ENCODE measurements around the gene ARID3A.

The ARID3A gene

DNA sequence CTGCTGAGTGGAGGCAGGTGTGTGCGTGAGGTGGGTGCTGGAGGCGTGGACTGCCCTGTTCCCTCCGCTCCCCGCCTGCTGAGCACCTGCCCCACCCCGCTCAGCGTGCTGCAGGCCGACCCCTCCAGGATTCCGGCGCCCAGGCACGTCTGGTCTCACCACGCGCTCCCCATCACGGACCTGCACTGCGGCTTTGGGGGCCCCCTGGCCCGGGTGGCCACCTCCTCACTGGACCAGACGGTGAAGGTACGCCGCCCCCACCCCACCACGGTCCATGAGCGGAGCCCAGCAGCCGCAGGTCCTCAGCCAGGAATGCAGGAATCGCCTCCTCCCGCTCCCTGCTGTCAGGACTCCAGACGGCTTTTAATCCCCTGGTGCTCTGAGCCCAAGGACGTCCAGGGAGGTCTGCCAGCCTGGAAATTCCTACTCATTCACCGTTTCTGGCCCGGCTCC lies 64.3 kb downstream of the ARID3A start:
- TF ChIP-seq, protein P1, sequence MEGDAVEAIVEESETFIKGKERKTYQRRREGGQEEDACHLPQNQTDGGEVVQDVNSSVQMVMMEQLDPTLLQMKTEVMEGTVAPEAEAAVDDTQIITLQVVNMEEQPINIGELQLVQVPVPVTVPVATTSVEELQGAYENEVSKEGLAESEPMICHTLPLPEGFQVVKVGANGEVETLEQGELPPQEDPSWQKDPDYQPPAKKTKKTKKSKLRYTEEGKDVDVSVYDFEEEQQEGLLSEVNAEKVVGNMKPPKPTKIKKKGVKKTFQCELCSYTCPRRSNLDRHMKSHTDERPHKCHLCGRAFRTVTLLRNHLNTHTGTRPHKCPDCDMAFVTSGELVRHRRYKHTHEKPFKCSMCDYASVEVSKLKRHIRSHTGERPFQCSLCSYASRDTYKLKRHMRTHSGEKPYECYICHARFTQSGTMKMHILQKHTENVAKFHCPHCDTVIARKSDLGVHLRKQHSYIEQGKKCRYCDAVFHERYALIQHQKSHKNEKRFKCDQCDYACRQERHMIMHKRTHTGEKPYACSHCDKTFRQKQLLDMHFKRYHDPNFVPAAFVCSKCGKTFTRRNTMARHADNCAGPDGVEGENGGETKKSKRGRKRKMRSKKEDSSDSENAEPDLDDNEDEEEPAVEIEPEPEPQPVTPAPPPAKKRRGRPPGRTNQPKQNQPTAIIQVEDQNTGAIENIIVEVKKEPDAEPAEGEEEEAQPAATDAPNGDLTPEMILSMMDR (IDR thresholded peaks at IDR 0.05; ENCODE audit: insufficient read depth, missing control alignments): no peak
- DNase-seq (ENCODE audit: insufficient read length, low spot score): peak; percentile 64
- FAIRE-seq: no peak

DNA sequence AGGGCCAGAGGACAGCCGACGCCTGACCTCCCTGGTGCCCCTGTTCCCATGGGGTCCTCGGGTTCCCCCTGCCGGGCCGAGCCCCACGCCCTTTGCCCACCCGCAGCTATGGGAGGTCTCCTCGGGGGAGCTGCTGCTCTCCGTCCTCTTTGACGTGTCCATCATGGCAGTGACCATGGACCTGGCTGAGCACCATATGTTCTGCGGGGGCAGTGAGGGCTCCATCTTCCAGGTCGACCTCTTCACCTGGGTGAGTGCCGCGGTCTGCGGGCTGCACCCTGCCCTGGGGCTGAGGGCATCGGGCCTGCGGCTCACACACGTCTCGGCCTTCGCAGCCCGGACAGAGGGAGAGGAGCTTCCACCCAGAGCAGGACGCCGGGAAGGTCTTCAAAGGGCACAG lies 64.9 kb downstream of the ARID3A start:
- FAIRE-seq: no peak
- DNase-seq (ENCODE audit: insufficient read length, low spot score): no peak
- TF ChIP-seq, protein P1 (IDR thresholded peaks at IDR 0.05; ENCODE audit: insufficient read depth, missing control alignments): no peak

DNA sequence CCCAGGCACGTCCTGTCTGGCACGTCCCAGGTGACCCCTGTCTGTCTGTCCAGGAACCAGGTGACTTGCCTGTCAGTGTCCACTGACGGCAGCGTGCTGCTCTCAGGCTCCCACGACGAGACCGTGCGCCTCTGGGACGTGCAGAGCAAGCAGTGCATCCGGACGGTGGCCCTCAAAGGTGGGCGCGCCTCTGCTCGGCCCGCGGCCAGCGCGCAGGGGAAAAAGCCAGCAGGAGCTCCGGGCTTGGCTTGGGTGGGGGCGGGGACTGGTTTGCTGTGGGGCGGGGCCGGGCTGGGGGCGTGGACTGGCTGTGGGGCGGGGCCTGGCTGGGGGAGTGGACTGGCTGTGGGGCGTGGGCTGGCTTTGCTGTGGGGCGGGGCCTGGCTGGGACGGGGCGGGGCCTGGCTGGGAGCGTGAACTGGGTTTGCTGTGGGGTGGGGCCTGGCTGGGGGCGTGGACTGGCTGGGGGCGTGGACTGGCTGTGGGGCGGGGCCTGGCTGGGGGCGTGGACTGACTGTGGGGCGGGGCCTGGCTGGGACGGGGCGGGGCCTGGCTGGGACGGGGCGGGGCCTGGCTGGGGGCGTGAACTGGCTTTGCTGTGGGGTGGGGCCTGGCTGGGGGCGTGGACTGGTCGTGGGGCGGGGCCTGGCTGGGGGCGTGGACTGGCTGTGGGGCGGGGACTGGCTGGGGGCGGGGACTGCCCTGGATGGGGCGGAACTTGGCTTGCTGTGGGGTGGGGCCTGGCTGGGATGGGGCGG lies 65.5 kb downstream of the ARID3A start:
- TF ChIP-seq, protein P1 (IDR thresholded peaks at IDR 0.05; ENCODE audit: insufficient read depth, missing control alignments): no peak
- DNase-seq (ENCODE audit: insufficient read length, low spot score) (no peak), FAIRE-seq (no peak)

DNA sequence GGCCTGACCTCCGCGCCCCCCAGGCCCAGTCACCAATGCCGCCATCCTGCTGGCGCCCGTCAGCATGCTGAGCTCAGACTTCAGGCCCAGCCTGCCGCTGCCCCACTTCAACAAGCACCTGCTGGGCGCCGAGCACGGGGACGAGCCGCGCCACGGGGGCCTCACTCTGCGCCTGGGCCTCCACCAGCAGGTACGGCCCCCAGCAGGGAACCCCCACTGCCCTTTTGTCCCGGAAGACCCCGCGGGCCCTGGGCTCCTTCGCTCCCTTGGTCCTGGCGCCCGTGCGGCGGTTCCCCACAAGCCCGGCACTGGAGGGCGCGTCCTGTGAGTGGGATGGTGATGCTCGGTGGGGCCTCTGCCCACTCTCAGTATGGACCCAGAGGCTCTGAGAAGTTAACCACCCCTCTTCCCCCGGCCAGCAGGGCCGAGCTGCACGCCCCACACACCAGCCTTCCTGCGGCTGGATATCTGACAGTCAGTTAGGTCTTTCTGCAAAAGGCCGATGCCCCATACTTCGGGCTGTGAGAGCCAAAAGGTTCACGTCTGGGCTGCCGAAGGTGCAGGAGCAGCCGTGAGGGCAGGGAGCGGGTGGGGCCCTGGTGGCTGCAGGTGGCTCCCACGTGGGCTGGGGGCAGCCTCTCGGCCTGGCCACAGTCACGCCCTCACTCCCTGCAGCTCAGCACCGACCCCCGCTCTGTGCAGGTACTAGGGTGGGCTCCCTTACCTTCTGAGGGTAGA lies 66.3 kb downstream of the ARID3A start:
- DNase-seq (ENCODE audit: insufficient read length, low spot score): no peak
- no peak for FAIRE-seq
- TF ChIP-seq, protein P1 (IDR thresholded peaks at IDR 0.05; ENCODE audit: insufficient read depth, missing control alignments): no peak

DNA sequence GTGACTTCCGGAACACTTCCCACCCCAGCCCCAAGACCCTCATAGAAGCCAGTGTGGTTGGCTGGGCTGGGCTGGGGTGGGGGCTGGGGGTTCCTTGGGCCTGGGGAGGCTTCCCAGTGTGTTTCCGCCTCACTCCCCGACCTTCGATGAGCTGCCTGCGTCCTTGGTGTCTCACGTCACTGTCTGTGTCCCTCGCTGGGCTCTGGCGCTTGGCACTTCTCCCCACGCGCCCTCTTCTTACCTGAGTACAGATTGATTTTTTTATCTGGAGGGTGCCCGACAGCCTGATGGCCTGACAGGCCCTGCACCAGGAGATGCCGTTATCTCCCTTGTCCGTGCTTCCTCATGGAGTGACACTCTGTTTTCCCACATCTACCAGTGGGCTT lies 66.8 kb downstream of the ARID3A start:
- DNase-seq (ENCODE audit: insufficient read length, low spot score): no peak
- no peak for FAIRE-seq
- TF ChIP-seq, protein P1 (IDR thresholded peaks at IDR 0.05; ENCODE audit: insufficient read depth, missing control alignments): no peak

DNA sequence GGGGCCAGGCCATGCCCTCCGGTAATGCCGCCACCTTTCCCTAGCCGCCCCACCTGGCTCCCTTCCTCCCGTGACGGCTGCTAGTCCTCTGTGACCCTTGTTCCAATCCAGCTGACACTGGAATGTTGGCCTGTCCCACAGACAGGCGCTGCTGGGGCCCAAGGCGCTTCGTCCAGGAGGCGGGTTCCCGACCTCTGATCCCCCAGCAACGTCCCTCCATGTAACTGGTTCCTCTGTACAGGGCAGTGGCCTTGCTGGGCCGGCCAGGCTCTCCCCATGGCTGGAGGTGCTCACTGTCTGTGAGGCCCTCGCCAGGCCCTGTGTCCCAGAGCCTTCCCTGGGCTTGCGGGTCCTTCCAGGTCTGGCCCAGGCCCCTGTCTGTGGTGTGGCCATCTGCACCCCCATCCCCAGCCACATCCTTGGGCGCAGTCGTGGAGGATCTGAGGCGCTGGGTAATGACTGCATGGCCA lies 67.6 kb downstream of the ARID3A start:
- TF ChIP-seq, protein P1 (IDR thresholded peaks at IDR 0.05; ENCODE audit: insufficient read depth, missing control alignments): no peak
- DNase-seq (ENCODE audit: insufficient read length, low spot score): no peak
- FAIRE-seq: no peak
